Liver (tissue), 9 donors: Measurements from ENCODE around the gene COL15A1. TPM values are rescaled to one million over a fixed set of nuclear protein-coding genes. Genes with fewer than 3 reads are reported as not detected.

Source experiments
- DNase-seq: peaks from one replicate; pipeline ENCODE4 v3.0.0-alpha.2; 2017; ENCODE audit warnings: low spot score
- H3K27ac ChIP-seq, 2 donors: one replicate each; pipeline ENCODE4 v1.7.0; 2013; ENCODE audit warnings: inconsistent platforms in 2 of 2, low read length in 2 of 2, control low read depth in 1 of 2, low read depth in 1 of 2, mild to moderate bottlenecking in 1 of 2
- H3K27me3 ChIP-seq, 4 donors: one replicate each; pipeline versions ENCODE4 v1.6.1 to v1.7.0; 2013; ENCODE audit warnings: low read length in 3 of 4, inconsistent platforms in 1 of 4, mild to moderate bottlenecking in 1 of 4, moderate library complexity in 1 of 4; ENCODE audit not compliant: control insufficient read depth in 4 of 4, insufficient read depth in 4 of 4
- H3K36me3 ChIP-seq, 4 donors: one replicate each; pipeline versions ENCODE4 v1.6.1 to v1.7.0; 2013; ENCODE audit warnings: low read length in 3 of 4, mild to moderate bottlenecking in 3 of 4, low read depth in 1 of 4, moderate library complexity in 1 of 4; ENCODE audit not compliant: control insufficient read depth in 4 of 4, insufficient read depth in 3 of 4
- H3K4me1 ChIP-seq, 4 donors: one replicate each; pipeline versions ENCODE4 v1.6.1 to v1.7.0; 2013; ENCODE audit warnings: low read length in 3 of 4, mild to moderate bottlenecking in 3 of 4, moderate library complexity in 1 of 4; ENCODE audit not compliant: control insufficient read depth in 4 of 4, insufficient read depth in 4 of 4
- H3K4me3 ChIP-seq, 3 donors: one replicate each; pipeline versions ENCODE4 v1.6.1 to v1.7.0; 2013; ENCODE audit warnings: low read length in 3 of 3, control low read depth in 1 of 3, low read depth in 1 of 3, mild to moderate bottlenecking in 1 of 3
- H3K9ac ChIP-seq, 2 donors: one replicate each; pipeline ENCODE4 v1.7.0; 2013; ENCODE audit warnings: low read length in 2 of 2, mild to moderate bottlenecking in 2 of 2, moderate library complexity in 2 of 2, control low read depth in 1 of 2, low read depth in 1 of 2
- H3K9me3 ChIP-seq, 4 donors: one replicate each; pipeline versions ENCODE4 v1.6.1 to v1.7.0; 2013; ENCODE audit warnings: low read length in 3 of 4; ENCODE audit not compliant: control insufficient read depth in 4 of 4
- EGR1 ChIP-seq, 2 donors: IDR thresholded peaks; 2 replicates each; pipeline ENCODE4 v1.6.1; 2016 to 2018; ENCODE audit warnings: antibody characterized with exemption in 2 of 2, low read depth in 2 of 2
- FOXA1 ChIP-seq: IDR thresholded peaks from 2 replicates; pipeline ENCODE4 v1.6.1; 2016; ENCODE audit warnings: antibody characterized with exemption
- FOXA2 ChIP-seq: IDR thresholded peaks from 2 replicates; pipeline ENCODE4 v1.6.1; 2016; ENCODE audit warnings: antibody characterized with exemption
- GABPA ChIP-seq, 2 donors: IDR thresholded peaks in 1 of 2; conservative IDR thresholded peaks in 1 of 2; 2 replicates each; pipeline ENCODE4 v1.6.1; 2016; ENCODE audit warnings: antibody characterized with exemption in 2 of 2, mild to moderate bottlenecking in 1 of 2, moderate library complexity in 1 of 2
- HNF4A ChIP-seq, 2 donors: conservative IDR thresholded peaks; 2 replicates each; pipeline ENCODE4 v1.6.1; 2016; ENCODE audit warnings: antibody characterized with exemption in 2 of 2, mild to moderate bottlenecking in 2 of 2
- HNF4G ChIP-seq: IDR thresholded peaks from 2 replicates; pipeline ENCODE4 v1.6.1; 2016; ENCODE audit warnings: antibody characterized with exemption
- JUND ChIP-seq, 2 donors: IDR thresholded peaks; 2 replicates each; pipeline ENCODE4 v1.6.1; 2016; ENCODE audit warnings: antibody characterized with exemption in 2 of 2
- NR2F2 ChIP-seq: IDR thresholded peaks from 2 replicates; pipeline ENCODE4 v1.6.1; 2016; ENCODE audit warnings: antibody characterized with exemption
- RAD21 ChIP-seq, 2 donors: IDR thresholded peaks; 2 replicates each; pipeline ENCODE4 v1.6.1; 2016; ENCODE audit warnings: antibody characterized with exemption in 2 of 2, mild to moderate bottlenecking in 2 of 2
- RXRA ChIP-seq, 2 donors: IDR thresholded peaks; 2 replicates each; pipeline ENCODE4 v1.6.1; 2017 to 2018; ENCODE audit warnings: antibody characterized with exemption in 2 of 2, mild to moderate bottlenecking in 1 of 2
- SP1 ChIP-seq: IDR thresholded peaks from 2 replicates; pipeline ENCODE4 v1.6.1; 2018; ENCODE audit warnings: antibody characterized with exemption, mild to moderate bottlenecking
- TAF1 ChIP-seq: conservative IDR thresholded peaks from 2 replicates; pipeline ENCODE4 v1.6.1; 2016; ENCODE audit warnings: antibody characterized with exemption, mild to moderate bottlenecking
- YY1 ChIP-seq: IDR thresholded peaks from 2 replicates; pipeline ENCODE4 v1.6.1; 2016; ENCODE audit warnings: antibody characterized with exemption, mild to moderate bottlenecking
- WGBS: extraction: QIAGEN DNeasy Blood & Tissue Kit; methylation state at CpG from one replicate; pipeline ENCODE4 v1.1.7; 2013; 5-methylcytosine and 5-hydroxymethylcytosine counted together
- polyA plus RNA-seq, 2 donors: library from polyadenylated mRNA; stranded (reverse) in 1 of 2; unstranded in 1 of 2; fragments of 200-250 nt in 1 of 2; fragments of >200 nt in 1 of 2; fragmentation: Nextera tagmentation in 1 of 2; extraction: Ambion mirVana in 1 of 2; gene quantifications; one replicate each; pipeline versions ENCODE4 v1.2.1 to v1.2.3, GENCODE V29; 2013 to 2015
- total RNA-seq, 2 donors: library from RNA; depleted of rRNA; stranded (reverse); fragments of >200 nt; gene quantifications; one replicate each; pipeline ENCODE4 v1.2.3, GENCODE V29; 2014
- TF ChIP-seq, protein P1 (sequence below): IDR thresholded peaks from 2 replicates; pipeline ENCODE4 v1.6.1; 2016; ENCODE audit warnings: antibody characterized with exemption
- TF ChIP-seq, protein P2 (sequence below): fragments of 150-350 bp; IDR thresholded peaks from 2 replicates; pipeline ENCODE4 v1.5.1; 2017; ENCODE audit warnings: improper control_type of control experiment, low read depth, low read length; ENCODE audit not compliant: missing input control
- TF ChIP-seq, protein P3 (sequence below): IDR thresholded peaks from 2 replicates; pipeline ENCODE4 v1.6.1; 2016; ENCODE audit warnings: antibody characterized with exemption
- TF ChIP-seq, protein P4 (sequence below): IDR thresholded peaks from 2 replicates; pipeline ENCODE4 v1.6.1; 2016; ENCODE audit warnings: antibody characterized with exemption
- TF ChIP-seq, protein P5 (sequence below): IDR thresholded peaks from 2 replicates; pipeline ENCODE4 v1.6.1; 2016; ENCODE audit warnings: antibody characterized with exemption, mild to moderate bottlenecking
- donor health status: healthy.
- donor health status: healthy.
- donor health status: healthy.
- donor health status: healthy.
- donor health status: healthy.

COL15A1 gene
- total and polyA plus RNA-seq, 4 donors = 0.10 to 0.42 (median 0.24) TPM

GRCh38 chr9:98971915-98972223 lies 28.2 kb downstream of the COL15A1 start:
- no peak for DNase-seq
- WGBS = 79% methylated on average over 6 of the region's 6 CpGs
- H3K9ac ChIP-seq = no peak overlapping the region
- H3K4me3 ChIP-seq = no peak overlapping the region
- TF ChIP-seq YY1 = no peak
- TF ChIP-seq RAD21 (IDR thresholded peaks at IDR 0.05) = no peak
- no peak for TF ChIP-seq GABPA (IDR thresholded peaks at IDR 0.05 in 1 of 2, conservative IDR thresholded peaks at IDR 0.05 in 1 of 2)
- TF ChIP-seq, protein P1, sequence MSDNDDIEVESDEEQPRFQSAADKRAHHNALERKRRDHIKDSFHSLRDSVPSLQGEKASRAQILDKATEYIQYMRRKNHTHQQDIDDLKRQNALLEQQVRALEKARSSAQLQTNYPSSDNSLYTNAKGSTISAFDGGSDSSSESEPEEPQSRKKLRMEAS = no peak
- no peak for TF ChIP-seq SP1
- TF ChIP-seq, protein P2, sequence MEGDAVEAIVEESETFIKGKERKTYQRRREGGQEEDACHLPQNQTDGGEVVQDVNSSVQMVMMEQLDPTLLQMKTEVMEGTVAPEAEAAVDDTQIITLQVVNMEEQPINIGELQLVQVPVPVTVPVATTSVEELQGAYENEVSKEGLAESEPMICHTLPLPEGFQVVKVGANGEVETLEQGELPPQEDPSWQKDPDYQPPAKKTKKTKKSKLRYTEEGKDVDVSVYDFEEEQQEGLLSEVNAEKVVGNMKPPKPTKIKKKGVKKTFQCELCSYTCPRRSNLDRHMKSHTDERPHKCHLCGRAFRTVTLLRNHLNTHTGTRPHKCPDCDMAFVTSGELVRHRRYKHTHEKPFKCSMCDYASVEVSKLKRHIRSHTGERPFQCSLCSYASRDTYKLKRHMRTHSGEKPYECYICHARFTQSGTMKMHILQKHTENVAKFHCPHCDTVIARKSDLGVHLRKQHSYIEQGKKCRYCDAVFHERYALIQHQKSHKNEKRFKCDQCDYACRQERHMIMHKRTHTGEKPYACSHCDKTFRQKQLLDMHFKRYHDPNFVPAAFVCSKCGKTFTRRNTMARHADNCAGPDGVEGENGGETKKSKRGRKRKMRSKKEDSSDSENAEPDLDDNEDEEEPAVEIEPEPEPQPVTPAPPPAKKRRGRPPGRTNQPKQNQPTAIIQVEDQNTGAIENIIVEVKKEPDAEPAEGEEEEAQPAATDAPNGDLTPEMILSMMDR = no peak
- TF ChIP-seq, protein P3, sequence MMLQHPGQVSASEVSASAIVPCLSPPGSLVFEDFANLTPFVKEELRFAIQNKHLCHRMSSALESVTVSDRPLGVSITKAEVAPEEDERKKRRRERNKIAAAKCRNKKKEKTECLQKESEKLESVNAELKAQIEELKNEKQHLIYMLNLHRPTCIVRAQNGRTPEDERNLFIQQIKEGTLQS = no peak
- TF ChIP-seq EGR1 (IDR thresholded peaks at IDR 0.05; ENCODE audit: low read depth in 2 of 2) = no peak
- TF ChIP-seq FOXA1 = no peak
- no peak for TF ChIP-seq NR2F2
- TF ChIP-seq HNF4A (conservative IDR thresholded peaks at IDR 0.05) = no peak
- TF ChIP-seq JUND (IDR thresholded peaks at IDR 0.05) = no peak
- TF ChIP-seq, protein P4, sequence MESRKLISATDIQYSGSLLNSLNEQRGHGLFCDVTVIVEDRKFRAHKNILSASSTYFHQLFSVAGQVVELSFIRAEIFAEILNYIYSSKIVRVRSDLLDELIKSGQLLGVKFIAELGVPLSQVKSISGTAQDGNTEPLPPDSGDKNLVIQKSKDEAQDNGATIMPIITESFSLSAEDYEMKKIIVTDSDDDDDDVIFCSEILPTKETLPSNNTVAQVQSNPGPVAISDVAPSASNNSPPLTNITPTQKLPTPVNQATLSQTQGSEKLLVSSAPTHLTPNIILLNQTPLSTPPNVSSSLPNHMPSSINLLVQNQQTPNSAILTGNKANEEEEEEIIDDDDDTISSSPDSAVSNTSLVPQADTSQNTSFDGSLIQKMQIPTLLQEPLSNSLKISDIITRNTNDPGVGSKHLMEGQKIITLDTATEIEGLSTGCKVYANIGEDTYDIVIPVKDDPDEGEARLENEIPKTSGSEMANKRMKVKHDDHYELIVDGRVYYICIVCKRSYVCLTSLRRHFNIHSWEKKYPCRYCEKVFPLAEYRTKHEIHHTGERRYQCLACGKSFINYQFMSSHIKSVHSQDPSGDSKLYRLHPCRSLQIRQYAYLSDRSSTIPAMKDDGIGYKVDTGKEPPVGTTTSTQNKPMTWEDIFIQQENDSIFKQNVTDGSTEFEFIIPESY = no peak
- no peak for TF ChIP-seq RXRA (IDR thresholded peaks at IDR 0.05)
- TF ChIP-seq FOXA2 = no peak
- TF ChIP-seq HNF4G = no peak
- TF ChIP-seq, protein P5, sequence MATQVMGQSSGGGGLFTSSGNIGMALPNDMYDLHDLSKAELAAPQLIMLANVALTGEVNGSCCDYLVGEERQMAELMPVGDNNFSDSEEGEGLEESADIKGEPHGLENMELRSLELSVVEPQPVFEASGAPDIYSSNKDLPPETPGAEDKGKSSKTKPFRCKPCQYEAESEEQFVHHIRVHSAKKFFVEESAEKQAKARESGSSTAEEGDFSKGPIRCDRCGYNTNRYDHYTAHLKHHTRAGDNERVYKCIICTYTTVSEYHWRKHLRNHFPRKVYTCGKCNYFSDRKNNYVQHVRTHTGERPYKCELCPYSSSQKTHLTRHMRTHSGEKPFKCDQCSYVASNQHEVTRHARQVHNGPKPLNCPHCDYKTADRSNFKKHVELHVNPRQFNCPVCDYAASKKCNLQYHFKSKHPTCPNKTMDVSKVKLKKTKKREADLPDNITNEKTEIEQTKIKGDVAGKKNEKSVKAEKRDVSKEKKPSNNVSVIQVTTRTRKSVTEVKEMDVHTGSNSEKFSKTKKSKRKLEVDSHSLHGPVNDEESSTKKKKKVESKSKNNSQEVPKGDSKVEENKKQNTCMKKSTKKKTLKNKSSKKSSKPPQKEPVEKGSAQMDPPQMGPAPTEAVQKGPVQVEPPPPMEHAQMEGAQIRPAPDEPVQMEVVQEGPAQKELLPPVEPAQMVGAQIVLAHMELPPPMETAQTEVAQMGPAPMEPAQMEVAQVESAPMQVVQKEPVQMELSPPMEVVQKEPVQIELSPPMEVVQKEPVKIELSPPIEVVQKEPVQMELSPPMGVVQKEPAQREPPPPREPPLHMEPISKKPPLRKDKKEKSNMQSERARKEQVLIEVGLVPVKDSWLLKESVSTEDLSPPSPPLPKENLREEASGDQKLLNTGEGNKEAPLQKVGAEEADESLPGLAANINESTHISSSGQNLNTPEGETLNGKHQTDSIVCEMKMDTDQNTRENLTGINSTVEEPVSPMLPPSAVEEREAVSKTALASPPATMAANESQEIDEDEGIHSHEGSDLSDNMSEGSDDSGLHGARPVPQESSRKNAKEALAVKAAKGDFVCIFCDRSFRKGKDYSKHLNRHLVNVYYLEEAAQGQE = no peak
- no peak for TF ChIP-seq TAF1
- no peaks in the 10 kb centered on the region for H3K27me3 ChIP-seq
- peaks cover 0 to 8% (median 4%) of the 10 kb centered on the region in 4 donors for H3K4me1 ChIP-seq
- no peaks in the 10 kb centered on the region for H3K36me3 ChIP-seq
- no peak overlapping the region for H3K27ac ChIP-seq
- no peaks in the 10 kb centered on the region for H3K9me3 ChIP-seq

DNA sequence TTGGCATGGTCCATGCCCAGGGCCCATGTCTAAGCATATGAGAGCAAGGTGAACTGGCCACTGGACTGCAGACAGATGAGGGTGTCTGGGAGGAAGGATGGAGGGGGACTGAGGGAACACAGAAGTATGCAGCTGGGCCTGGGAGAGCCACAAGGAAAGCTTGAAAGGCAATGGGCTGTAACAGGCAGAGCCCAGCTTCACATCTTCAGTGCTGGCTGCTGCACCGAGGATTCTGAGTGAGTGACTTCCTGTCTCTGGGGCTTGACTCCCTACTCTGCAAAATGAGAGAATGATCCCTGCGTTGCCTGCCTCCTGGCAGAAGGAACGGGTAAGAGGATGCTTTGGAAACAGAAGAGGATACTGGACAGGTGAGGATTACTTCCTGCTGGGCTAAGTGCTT lies 29.0 kb downstream of the COL15A1 start:
- no peak for DNase-seq
- H3K9ac ChIP-seq = no peak overlapping the region
- no peak overlapping the region for H3K27ac ChIP-seq
- 55% methylated on average over 3 of the region's 3 CpGs for WGBS
- H3K27me3 ChIP-seq = no peaks in the 10 kb centered on the region
- H3K36me3 ChIP-seq = no peaks in the 10 kb centered on the region
- H3K4me1 ChIP-seq = peaks cover 0 to 8% (median 4%) of the 10 kb centered on the region in 4 donors
- no peak overlapping the region for H3K4me3 ChIP-seq
- TF ChIP-seq SP1 (no peak), JUND (IDR thresholded peaks at IDR 0.05) (no peak), YY1 (no peak)
- TF ChIP-seq, protein P2 = no peak
- TF ChIP-seq, protein P4 = no peak
- TF ChIP-seq, protein P3 = no peak
- no peaks in the 10 kb centered on the region for H3K9me3 ChIP-seq
